Measurements from ENCODE around the gene PLCL2.

DNA sequence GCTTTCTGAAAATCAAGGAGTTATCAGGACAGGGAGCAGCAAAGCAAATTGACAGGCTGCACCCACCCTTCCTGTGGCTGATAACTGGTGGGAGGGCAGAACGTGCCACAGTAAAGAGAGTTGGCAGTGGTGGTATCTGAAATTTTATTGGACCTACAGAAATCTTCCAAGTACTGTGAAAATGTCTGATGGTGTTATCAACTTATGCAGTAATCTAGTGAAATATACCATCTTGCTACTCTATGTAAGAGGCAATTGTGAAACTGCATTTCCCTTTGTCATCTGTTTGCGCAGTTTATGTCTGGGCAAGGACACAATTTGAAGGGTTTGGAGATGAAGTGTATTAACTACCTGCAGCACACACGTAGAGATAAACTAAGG is 1.5 kb downstream of the PLCL2 start:
- TF ChIP-seq POLR2AphosphoS5 (IDR thresholded peaks at IDR 0.05; ENCODE audit: low read depth, low read length) (no peak), POLR2A (IDR thresholded peaks at IDR 0.05; ENCODE audit: low read depth, low read length) (no peak)
